IPS DF 4.7 (cell line): ENCODE results near the gene PTPRCAP.
"Not testable (repeated sequence)": the region's sequence is repeated elsewhere in the genome, so short reads cannot be mapped to it uniquely, and the experiment has no call there.

Experiments used
- DNase-seq: peaks from one replicate; pipeline ENCODE4 v3.0.0-alpha.2; 2013; ENCODE audit warnings: low spot score; ENCODE audit errors: extremely low read depth

The PTPRCAP gene

GRCh38 chr11:67427364-67427859 lies 10.1 kb downstream of the PTPRCAP start:
- DNase-seq: not testable (repeated sequence)

GRCh38 chr11:67423891-67424613 lies 13.4 kb downstream of the PTPRCAP start:
- DNase-seq: no peak

- DNase-seq: no peak
Observed at GRCh38 chr11:67423466-67423865, 14.0 kb downstream of the PTPRCAP start.

- no peak for DNase-seq
Observed at GRCh38 chr11:67422891-67423290, 14.6 kb downstream of the PTPRCAP start.

GRCh38 chr11:67421430-67422031 lies 16.0 kb downstream of the PTPRCAP start:
- no peak for DNase-seq

GRCh38 chr11:67420646-67421429 lies 16.6 kb downstream of the PTPRCAP start:
- no peak for DNase-seq

GRCh38 chr11:67420147-67420645 lies 17.3 kb downstream of the PTPRCAP start:
- no peak for DNase-seq

GRCh38 chr11:67419325-67420049 lies 18.0 kb downstream of the PTPRCAP start:
- no peak for DNase-seq

- no peak for DNase-seq
Observed at GRCh38 chr11:67418476-67419281, 18.8 kb downstream of the PTPRCAP start.

- no peak for DNase-seq
Observed at GRCh38 chr11:67417425-67417824, 20.1 kb downstream of the PTPRCAP start.

- no peak for DNase-seq
Observed at GRCh38 chr11:67416416-67417335, 20.8 kb downstream of the PTPRCAP start.

GRCh38 chr11:67415501-67416304 lies 21.8 kb downstream of the PTPRCAP start, which contains the start of gene CARNS1:
Gene CARNS1 (plus strand): TSS chr11:67415678. CDS start chr11:67416200, 522 bp downstream.
- no peak for DNase-seq

- no peak for DNase-seq
Observed at GRCh38 chr11:67413266-67413849, 24.1 kb downstream of the PTPRCAP start.

- no peak for DNase-seq
Observed at GRCh38 chr11:67412495-67413179, 24.8 kb downstream of the PTPRCAP start.

- no peak for DNase-seq
Observed at GRCh38 chr11:67411785-67412152, 25.7 kb downstream of the PTPRCAP start.

- no peak for DNase-seq
Observed at GRCh38 chr11:67410984-67411784, 26.3 kb downstream of the PTPRCAP start.

- DNase-seq: no peak
Observed at GRCh38 chr11:67410369-67410831, 27.1 kb downstream of the PTPRCAP start.
